Measurements from ENCODE around the gene TNIK.

DNA sequence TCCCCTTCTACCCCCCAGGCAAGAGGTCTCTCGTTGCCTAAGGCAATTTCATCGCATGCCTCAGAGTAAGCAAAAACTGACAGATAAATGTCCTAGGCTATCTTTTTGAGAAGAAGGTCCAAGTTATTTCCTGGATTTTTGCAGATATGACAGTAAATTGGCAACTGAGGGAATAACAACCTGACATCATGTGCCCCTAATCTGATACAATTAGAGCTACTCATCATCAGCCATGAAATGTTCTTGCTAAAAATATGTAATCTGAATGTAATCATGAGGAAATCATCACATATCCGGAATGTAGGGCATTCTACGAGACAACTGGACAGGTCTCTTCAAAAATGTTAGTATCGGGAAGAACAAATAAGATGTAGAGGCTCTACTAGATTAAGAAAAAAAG is 44.1 kb downstream of the TNIK start:
- no peak for TF ChIP-seq POLR2AphosphoS5 (IDR thresholded peaks at IDR 0.05; ENCODE audit: low read depth, low read length)
- TF ChIP-seq, protein P1, sequence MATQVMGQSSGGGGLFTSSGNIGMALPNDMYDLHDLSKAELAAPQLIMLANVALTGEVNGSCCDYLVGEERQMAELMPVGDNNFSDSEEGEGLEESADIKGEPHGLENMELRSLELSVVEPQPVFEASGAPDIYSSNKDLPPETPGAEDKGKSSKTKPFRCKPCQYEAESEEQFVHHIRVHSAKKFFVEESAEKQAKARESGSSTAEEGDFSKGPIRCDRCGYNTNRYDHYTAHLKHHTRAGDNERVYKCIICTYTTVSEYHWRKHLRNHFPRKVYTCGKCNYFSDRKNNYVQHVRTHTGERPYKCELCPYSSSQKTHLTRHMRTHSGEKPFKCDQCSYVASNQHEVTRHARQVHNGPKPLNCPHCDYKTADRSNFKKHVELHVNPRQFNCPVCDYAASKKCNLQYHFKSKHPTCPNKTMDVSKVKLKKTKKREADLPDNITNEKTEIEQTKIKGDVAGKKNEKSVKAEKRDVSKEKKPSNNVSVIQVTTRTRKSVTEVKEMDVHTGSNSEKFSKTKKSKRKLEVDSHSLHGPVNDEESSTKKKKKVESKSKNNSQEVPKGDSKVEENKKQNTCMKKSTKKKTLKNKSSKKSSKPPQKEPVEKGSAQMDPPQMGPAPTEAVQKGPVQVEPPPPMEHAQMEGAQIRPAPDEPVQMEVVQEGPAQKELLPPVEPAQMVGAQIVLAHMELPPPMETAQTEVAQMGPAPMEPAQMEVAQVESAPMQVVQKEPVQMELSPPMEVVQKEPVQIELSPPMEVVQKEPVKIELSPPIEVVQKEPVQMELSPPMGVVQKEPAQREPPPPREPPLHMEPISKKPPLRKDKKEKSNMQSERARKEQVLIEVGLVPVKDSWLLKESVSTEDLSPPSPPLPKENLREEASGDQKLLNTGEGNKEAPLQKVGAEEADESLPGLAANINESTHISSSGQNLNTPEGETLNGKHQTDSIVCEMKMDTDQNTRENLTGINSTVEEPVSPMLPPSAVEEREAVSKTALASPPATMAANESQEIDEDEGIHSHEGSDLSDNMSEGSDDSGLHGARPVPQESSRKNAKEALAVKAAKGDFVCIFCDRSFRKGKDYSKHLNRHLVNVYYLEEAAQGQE (IDR thresholded peaks at IDR 0.05; ENCODE audit: insufficient read depth in 1 of 2, low read depth in 2 of 2, low read length in 2 of 2): no peak

Data from PFSK-1 (cell line).